GM08714 (cell line): ENCODE data around the gene RPP25.

ENCODE experiments used
- H3K4me3 ChIP-seq: fragments of 200-500 bp; sonication (Bioruptor generic); 2 replicates; pipeline ENCODE4 v1.5.1; 2014; ENCODE audit warnings: mild to moderate bottlenecking, low read length, inconsistent platforms
- ZNF274 ChIP-seq: IDR thresholded peaks from 2 replicates; pipeline ENCODE4 v1.6.1; 2012; ENCODE audit warnings: mild to moderate bottlenecking, low read depth, low read length

RPP25 gene

GRCh38 chr15:74956648-74957475, at the start of gene RPP25:
Gene RPP25 (minus strand): TSS chr15:74956772. CDS start chr15:74956583, 189 bp downstream.
- no peak for TF ChIP-seq ZNF274
- peak within 1 kb of the TSS; percentile 61; the same call in 1 of the 2 replicates for H3K4me3 ChIP-seq

DNA sequence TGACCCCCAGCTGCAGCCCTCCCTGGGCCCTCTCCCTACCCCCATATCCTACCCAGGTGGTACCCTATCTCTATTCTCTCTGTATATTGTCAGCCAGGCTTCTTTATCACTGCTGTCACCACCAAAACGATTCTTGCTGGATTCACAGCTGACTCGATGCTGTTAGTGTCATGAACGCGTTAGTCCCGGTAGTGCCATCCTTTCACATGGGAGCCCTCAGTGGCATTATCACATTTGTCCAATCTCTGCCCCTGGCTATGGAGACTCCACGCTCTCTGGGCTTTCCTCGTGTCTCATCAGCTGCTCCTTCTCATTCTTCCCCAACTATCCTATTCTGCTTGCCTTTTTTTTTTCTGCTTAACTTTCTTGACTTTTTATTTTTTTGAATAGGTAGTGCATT, 45.8 kb upstream of the RPP25 start:
- TF ChIP-seq ZNF274, result no peak
- H3K4me3 ChIP-seq, result no peak overlapping the region

DNA sequence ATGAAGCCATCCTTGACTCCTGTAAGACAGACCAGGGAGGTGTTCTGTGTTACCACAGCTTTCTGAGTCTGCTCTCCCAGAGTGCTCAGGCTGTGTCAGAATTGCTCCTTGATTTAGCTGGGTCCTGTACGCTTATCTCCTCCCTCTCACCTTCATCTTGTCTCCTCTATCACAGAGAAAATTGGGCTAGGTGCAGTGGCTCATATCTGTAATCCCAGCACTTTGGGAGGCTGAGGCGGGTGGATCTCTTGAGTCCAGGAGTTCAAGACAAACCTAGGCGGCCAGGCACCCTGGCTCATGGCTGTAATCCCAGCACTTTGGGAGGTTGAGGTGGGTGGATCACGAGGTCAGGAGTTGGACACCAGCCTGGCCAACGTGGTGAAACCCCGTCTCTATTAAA, 44.7 kb upstream of the RPP25 start:
- TF ChIP-seq ZNF274, result no peak
- no peak overlapping the region for H3K4me3 ChIP-seq

DNA sequence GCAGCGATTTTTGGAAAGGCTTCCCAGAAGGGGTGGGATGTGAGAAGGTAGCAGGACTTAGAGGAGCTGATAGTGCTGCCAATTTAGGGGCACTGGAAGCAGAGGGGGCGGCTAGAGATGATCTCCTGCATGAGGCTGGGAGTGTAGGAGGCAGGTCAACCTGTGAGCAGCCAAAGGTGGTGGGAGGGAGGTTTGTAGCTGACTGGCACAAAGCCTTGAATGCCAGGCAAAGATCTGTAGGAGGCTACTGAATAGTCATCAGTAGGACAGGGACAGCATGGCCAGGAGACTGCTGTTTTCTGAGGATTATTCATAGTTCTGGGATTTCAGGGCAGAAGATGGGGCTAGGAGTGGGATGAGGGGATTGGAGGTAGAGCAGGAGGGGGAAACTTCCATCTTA, 41.0 kb upstream of the RPP25 start:
- no peak for TF ChIP-seq ZNF274
- no peak overlapping the region for H3K4me3 ChIP-seq

DNA sequence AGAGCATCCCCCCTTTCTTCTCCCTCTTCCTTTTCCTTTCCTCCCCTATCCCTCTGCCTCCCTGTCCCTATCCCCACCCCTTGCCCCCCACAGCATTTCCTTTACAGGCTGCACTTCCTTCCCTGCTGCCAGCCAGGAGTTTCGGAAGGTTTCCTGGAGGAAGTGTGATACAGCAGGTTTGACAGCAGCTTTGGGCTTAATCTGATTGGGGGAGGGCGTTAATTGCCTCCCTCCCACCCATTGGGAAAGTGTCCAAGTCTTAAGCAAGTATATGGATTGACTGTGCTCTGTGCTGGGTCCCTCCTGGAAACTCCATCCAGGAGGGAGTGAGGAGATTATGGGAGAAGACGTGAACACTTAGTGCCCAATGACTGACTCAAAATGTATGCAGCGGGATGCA, 40.6 kb upstream of the RPP25 start:
- no peak overlapping the region for H3K4me3 ChIP-seq

DNA sequence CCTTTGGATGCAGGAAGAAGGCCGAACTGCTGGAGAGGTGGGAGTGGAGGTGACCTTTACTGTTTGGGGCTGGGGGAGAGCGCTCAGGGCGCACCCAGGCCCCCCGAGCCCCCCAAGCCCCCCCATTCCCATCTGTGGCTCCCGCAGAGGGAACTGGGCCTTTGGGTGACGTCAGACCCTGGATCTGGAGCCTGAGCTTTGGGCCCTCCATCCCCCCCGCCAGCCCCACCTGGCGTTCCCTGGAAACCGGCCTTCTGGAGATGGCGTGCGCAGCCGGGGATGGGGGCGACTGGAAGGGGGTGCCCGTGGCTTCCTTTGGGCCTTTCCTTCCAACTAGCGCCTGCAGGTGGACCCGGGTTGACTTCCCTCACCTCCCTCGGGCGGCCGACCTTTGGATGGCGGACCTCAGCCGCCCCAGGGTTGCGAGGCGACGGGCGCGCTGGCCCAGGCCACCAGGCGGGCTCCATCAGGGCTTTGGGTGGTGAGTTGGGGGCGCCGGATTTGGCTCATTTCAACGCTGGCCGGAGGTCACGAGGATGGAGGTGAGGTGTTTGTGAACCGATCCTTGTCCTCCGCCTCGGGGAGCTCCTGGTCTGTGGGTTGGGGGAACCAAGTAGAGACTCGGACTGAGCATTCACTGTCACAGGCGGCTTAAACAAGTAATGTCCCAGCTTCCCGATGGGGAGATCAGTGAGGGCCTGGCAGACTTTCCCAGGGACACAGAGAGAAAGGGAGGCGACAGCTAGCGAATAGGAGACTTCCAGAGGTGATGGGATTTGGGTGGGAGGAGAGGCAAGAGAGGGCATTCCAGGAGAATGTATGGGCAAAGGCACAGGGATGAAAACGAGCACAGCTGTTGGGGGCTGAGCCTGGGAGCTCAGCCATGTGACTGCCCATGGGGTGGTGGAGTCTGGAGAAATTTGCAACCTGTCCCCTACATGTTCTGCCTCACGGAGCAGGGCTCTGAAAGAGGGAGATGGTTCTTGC, 39.5 kb upstream of the RPP25 start:
- peak overlapping the region; percentile 67 for H3K4me3 ChIP-seq

More for the DNA sequence above, 40.6 kb upstream of the RPP25 start:
- no peak for TF ChIP-seq ZNF274

DNA sequence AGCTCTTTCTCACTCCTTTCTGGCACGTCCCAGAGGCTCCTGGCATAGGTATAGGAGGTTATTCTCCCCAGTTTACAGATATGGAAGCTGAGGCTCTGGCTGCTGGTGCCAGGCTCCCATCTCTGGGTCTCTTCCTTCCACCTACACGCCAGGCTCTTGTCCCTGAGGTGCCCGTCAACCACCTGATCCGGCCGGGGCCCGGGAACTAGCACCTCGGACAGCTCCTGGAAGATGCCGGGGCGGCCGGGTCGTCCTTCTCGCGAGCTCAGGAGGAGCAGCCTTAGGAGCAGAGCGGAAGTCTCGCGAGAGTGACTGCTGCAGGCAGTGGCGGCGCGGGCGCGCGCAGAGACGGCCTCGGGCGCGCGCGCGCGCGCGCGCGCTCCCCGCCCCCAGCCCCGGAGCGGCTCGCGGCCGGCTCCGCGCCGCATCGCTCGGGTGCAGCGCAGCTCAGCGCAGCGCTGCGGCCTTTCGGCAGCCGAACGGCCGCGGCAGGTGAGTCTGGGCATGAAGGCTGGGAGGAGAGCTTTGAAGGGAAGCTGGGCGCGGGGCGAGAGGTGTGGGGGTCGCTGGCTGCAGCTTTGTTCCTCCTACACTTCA, 38.7 kb upstream of the RPP25 start, which contains the start of gene SCAMP5:
SCAMP5 (plus strand) TSS at position 382 of the 597 bp plus-strand sequence. CDS start 16,277 bp downstream, outside the sequence.
- TF ChIP-seq ZNF274, result no peak
- peak within 1 kb of the TSS; percentile 67 for H3K4me3 ChIP-seq

More for the DNA sequence above, 39.5 kb upstream of the RPP25 start:
- no peak for TF ChIP-seq ZNF274

DNA sequence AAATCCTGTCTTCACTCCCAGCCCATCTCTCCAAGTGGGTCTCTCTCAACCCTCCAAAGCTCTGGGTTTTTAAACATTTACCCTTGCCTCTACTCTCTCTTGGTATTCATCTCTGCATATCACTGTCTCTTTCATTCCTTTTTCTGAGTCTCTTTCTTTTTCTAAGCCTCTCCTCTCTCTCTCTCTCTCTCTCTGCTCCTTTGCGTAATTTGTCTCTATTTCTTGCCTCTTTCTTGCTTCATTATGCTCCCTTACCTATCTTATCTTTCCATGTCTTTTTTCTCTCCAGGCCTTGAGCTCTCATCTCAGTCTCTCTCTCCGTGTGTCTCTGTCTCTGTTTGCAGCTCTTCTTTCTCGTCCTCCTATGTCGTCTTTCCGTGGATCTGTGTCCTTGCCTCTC, 38.1 kb upstream of the RPP25 start:
- no peak overlapping the region for H3K4me3 ChIP-seq
- TF ChIP-seq ZNF274, result no peak

- no peak for TF ChIP-seq ZNF274
- no peak overlapping the region for H3K4me3 ChIP-seq
Measured at GRCh38 chr15:74994236-74994635, 37.7 kb upstream of the RPP25 start.

GRCh38 chr15:74992619-74993018, 36.0 kb upstream of the RPP25 start:
- H3K4me3 ChIP-seq, result no peak overlapping the region

GRCh38 chr15:74989527-74989926, 33.0 kb upstream of the RPP25 start:
- no peak overlapping the region for H3K4me3 ChIP-seq
- no peak for TF ChIP-seq ZNF274

More at GRCh38 chr15:74992619-74993018, 36.0 kb upstream of the RPP25 start:
- TF ChIP-seq ZNF274, result no peak

DNA sequence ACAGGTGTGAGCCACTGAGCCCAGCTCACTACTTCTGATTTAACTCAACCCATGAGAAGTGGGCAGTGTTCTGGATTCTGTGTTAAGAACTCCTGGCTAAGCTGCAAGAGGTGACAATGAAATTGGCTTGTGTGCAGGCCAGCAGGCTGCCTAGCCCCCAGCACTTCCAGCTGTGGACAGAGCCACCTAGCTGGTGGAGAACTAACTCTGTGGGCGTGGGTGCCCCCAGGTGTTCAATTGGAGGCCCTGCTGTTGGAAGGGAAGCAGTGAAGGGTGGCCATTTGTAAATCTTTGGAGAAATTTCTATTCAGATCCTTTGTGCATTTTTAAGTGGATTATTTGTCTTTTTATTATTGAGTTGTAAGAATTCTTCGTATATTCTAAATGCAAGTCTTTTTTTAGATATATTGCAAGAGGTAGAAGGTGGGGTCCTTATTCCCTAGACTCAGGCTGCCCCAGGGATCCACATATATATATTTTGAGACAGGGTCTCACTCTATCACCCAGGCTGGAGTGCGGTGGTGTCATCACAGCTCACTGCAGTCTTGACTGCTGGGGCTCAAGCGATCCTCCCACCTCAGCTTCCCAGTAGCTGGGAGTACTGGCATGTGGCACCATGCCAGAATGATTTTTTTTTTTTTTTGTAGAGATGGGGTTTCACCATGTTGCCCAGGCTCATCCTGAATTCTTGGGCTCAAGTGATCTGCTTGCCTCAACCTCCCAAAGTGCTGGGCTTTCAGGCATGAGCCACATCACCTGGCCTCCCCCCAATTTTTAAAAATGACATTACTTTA, 31.6 kb upstream of the RPP25 start:
- H3K4me3 ChIP-seq, result no peak overlapping the region
- no peak for TF ChIP-seq ZNF274

- no peak for TF ChIP-seq ZNF274
- no peak overlapping the region for H3K4me3 ChIP-seq
Measured at GRCh38 chr15:74983725-74984231, 27.2 kb upstream of the RPP25 start.

DNA sequence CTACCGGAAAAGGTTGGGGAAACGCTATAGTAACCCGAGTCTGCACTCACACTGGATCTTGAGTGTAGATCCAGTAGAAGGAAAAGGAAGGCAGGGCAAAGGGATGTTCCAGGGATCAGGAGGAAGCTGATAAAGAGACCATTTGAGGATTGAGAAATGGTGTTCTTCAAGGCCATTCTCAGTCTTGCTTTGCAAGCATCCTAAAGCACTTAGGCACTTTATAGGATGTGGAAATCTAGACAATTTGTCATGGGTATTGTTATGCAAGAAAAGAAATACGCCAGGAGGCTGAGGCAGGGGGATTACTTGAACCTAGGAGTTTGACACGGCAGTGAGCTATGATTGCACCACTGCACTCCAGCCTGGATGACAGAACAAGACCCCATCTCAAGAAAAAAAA, 25.6 kb upstream of the RPP25 start:
- TF ChIP-seq ZNF274, result no peak
- no peak overlapping the region for H3K4me3 ChIP-seq
